GM19324 (cell line): Measurements from ENCODE around the gene UBAC1.
"Not testable (repeated sequence)": the region's sequence is repeated elsewhere in the genome, so short reads cannot be mapped to it uniquely, and the experiment has no call there.

Experiments used
- ATAC-seq: cut with Tn5 transposase; IDR thresholded peaks from one replicate; pipeline ENCODE4 v1.9.1; 2021; ENCODE audit warnings: mild to moderate bottlenecking, moderate library complexity; ENCODE audit not compliant: unreplicated experiment, low FRiP score

Gene UBAC1

GRCh38 chr9:135979547-135980166 lies 18.5 kb upstream of the UBAC1 start:
- no peak for ATAC-seq

GRCh38 chr9:135978642-135979546 lies 17.7 kb upstream of the UBAC1 start:
- ATAC-seq = no peak

- ATAC-seq = no peak
Observed at GRCh38 chr9:135976944-135977343, 15.8 kb upstream of the UBAC1 start.

- ATAC-seq = no peak
Observed at GRCh38 chr9:135976531-135976930, 15.4 kb upstream of the UBAC1 start.

GRCh38 chr9:135975834-135976233 lies 14.7 kb upstream of the UBAC1 start:
- no peak for ATAC-seq

GRCh38 chr9:135974220-135974573 lies 13.0 kb upstream of the UBAC1 start:
- no peak for ATAC-seq

GRCh38 chr9:135973277-135974219 lies 12.4 kb upstream of the UBAC1 start:
- no peak for ATAC-seq

GRCh38 chr9:135971892-135972291 lies 10.7 kb upstream of the UBAC1 start:
- ATAC-seq = no peak

GRCh38 chr9:135971111-135971766 lies 10.1 kb upstream of the UBAC1 start:
- no peak for ATAC-seq

GRCh38 chr9:135970128-135970815 lies 9.1 kb upstream of the UBAC1 start:
- ATAC-seq = no peak

- no peak for ATAC-seq
Observed at GRCh38 chr9:135969064-135969683, 8.0 kb upstream of the UBAC1 start.

- no peak for ATAC-seq
Observed at GRCh38 chr9:135968601-135969000, 7.4 kb upstream of the UBAC1 start.

- ATAC-seq = no peak
Observed at GRCh38 chr9:135968083-135968476, 6.9 kb upstream of the UBAC1 start.

- not testable (repeated sequence) for ATAC-seq
Observed at GRCh38 chr9:135966916-135967260, 5.7 kb upstream of the UBAC1 start.

- ATAC-seq = no peak
Observed at GRCh38 chr9:135965124-135965756, 4.1 kb upstream of the UBAC1 start.

- no peak for ATAC-seq
Observed at GRCh38 chr9:135963938-135964337, 2.8 kb upstream of the UBAC1 start.

- ATAC-seq = no peak
Observed at GRCh38 chr9:135963338-135963737, 2.2 kb upstream of the UBAC1 start.

- ATAC-seq = no peak
Observed at GRCh38 chr9:135962696-135963307, 1.6 kb upstream of the UBAC1 start.
